ENCODE data around the gene CRMP1.

CRMP1 gene

DNA sequence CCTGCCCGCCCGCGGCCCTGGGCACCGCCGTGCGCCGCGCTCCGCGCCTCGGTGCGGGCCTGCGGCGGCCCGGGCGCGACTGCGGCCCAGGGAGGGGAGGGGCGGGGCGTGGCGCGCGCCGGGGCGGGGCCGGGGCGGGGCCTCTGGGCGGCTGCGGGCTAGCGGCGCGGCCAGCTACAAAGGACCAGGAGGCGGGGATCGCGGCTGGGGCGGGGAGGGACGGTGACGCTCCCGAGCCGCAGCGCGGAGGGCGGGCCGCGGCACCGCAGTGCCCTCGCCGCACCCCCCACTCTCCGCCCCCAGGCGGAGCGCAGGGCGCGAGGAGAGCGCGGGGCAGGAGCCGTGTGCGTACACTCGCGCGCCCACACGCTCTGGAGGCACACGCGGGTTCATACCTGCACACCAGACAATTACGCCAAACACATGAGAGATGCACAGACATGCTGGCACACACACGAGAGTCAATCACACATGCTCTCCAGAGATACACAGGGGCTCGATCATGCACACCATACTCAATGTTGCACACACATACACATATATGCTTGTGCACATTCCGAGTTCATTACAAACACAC lies at the start of gene CRMP1:
Gene CRMP1, minus strand, starts transcription at position 83 of the 577 bp plus-strand sequence. CDS start 117 bp downstream, outside the sequence.
- peak; percentile 43 for DNase-seq

DNA sequence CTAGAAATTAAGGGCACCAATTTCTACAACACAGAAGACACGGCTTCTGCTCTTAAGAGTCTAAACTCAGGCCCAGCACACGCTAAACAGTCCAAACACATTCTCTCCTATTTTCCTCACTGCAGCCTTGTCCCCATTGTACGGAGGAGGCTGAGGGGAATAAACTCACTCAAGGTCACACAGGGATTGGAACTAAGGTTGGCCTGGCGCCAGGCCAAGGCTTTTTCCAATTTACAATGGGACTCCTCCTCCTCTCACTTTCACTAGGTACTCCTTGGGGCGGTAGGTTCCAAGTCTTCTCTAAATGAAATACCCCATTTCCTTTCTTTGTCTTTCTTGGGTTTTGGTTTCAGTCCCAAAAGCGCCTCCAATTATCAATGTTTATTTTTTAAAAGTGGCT lies 48.7 kb upstream of the CRMP1 start:
- peak; percentile 44 for DNase-seq

DNA sequence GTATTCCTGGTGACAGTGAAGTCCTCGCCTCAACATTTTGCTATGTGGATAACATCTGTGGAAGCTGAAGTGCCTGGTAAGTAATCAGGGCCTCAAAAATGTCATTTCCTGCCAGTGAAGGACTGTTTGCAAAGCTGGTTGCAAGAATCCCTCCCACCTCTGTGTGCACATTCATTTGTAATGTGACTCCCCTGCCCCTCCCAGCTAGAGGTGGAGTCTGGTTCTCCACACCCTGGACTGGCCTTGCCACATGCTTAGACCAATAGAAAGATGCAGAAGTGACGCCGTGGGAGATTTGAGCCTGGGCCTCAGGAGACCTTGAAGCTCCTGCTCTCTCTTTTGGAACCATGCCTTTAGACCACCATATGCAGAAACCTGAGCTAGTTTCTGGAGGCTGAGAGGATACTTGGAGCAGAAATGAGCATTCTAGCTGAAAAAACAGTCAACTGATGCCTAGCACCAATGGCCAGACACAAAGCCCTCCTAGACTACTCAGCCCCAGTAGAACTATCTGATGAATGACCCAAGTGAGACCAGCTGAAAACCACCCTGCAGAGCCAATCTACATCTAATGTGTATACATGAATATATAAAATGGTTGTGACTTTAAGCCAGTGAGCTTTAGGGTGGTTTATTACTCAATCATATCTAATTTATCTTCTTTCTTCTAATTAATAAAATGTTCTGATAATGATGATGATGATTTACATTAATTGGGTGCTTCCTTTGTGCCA lies 47.8 kb upstream of the CRMP1 start:
- DNase-seq: peak; percentile 9

DNA sequence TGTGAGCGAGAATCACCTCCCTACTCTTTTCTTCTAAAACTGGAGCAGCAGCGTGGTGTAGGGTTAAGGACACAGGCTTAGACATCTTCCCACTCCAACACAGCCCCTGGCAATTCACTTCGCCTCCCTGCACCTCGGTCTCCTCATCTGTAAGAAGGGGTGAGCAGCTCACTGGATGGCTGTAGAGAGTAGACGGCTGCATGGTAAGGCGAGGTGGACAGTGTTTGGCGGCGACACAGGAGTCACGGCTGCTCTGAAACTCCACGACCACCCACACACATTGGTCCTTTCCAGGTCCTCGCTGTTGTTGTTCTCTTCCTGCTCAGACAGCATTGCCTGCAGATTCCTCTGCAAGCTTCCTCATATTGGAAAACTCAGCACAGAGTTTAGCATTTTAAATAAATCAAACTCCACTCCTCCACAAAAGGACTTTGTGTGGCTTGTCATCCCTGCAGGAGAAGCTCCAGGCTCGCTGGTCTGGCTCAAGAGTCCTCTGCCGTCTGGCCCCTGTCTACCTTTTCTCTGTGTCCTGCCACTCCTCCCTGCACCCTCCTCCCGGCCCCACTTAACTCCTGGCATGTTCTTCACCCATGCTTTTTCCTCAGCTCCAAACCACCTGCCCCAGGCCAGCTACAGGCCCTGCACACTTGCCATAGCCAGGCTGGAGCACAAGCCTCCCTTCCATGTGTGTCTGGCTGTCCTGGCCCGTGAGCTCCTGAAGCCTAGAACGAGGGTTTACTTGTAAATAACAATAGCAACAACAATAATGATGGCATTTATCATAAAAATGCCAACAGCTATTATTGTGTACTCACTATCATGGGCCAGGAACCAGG lies 41.3 kb upstream of the CRMP1 start:
- no peak for DNase-seq

DNA sequence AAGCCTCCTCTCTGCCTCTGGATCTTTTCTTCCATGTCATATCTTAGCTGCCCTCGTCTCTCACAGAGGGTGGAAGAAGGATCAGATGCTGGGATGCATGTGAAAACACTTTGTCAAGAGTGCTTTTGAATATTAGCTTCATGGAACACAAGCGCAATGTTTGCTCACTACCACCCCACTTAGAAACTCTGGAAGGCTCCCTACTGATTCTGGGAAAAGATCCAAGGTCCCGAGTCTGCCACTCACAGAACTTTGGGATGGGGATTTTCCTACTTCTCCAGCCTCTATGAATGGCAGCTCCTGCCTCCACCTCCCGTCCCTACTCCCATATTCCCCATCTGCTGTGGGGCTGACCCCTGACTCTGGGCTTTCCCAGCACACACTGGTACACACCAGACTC lies 40.2 kb upstream of the CRMP1 start:
- peak; percentile 38 for DNase-seq

DNA sequence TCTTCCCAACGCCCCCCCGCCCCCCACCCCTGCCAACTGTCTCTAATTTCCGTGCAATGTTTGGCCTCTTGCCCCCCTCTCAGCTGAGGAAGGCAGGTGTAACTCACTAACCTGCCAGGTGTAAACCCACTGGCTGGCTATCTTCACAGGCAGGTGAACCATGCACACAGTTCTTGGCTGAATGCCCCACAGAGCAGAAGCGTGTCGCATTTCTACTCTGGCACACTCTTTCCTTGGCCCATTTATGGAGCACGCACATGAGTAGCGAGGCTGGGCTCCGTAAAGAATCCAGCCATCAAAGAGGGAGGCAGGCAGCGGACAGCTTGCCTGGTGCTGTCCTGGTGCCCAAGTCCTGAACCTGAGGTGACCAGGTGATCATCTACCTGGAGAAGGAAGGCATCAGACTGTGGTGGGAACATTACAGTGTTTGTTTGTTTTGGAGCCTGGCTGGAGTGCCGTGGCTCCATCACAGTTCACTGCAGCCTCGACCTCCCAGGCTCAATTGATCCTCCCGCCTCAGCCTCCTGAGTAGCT lies 39.2 kb upstream of the CRMP1 start:
- peak; percentile 81 for DNase-seq

DNA sequence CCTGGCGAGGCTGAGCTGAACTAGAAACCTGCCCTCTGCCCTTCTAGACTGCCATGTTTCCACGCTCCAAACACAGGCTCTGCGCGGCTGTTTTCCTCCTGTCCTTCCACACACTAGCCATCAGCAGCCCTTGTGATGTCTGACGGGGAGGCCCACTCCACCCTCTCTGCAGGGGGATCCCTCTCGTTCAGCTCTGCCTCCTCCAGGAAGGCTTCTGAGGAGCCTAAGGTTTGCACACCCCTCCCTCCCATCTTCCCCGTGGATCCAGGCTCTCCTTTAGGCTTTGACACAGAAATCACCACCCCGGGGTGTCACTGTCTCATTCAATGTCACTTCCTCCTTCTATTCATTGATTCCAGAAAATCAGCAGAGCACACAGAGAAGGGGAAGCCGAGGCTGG lies 38.6 kb upstream of the CRMP1 start:
- DNase-seq: no peak

DNA sequence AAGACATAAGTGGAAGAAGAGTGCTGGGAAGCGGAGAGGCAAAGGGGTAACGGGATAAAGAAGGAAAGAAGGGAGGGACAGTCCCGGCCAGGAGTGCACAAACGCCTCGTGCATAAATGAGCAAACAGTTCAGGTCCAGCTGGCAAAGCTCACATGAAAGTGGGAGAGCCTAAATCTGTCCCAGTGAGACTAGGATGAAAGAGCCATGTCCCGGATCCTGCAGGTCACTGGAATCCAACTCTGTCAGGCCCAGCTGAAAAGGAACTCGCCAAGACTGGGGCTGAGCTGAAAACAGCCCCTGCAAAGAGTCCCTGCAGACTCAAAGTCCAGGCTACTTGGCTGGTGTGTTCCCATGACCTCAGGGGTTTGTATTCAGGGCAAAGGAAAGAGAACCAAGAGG lies 38.0 kb upstream of the CRMP1 start:
- no peak for DNase-seq

DNA sequence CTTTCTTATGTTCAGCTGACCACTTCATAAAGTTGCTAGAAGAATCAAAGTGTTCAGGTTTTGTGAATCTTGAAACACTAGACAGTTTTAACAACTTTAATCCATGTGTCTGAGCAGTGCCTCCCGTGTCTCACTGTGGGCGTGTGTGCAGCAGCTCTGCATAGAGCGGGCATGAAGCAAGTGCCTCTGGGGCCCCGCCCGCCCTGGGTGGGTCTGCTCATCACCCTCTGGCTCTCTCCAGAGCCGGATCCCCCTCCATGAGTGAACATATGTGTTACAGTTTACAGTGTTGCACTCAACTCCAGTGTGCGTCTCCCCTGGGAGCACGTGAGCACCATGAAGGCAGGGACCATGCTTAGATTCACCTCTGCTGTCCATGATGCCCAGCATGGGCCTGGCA lies 37.6 kb upstream of the CRMP1 start:
- DNase-seq: no peak

DNA sequence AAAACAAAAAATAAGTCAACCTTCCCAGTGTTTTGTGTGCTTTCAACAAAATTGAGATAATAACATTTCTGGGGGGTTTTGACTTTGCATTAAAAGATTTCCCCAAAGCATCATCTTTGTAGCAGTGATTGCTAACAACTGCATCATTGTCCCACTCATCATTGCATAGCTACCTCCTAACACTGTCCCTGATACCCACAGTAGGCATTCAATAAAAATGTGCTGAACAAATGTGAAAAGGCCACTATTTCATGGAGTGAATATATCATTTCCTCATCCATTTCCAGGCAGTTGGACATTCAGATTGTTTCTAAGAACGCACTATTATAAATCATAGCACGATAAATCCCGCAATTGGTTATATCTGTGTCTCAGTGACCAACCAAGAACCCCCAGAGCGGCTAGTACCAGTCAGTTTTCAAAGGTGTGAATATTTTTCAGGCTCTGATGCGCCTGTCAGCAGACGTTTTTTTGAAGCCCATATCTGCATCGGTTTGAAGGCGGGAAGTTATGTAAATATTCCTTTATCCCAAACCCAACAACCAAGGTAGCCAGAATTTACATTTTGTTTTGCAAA lies 36.0 kb upstream of the CRMP1 start:
- DNase-seq: no peak

DNA sequence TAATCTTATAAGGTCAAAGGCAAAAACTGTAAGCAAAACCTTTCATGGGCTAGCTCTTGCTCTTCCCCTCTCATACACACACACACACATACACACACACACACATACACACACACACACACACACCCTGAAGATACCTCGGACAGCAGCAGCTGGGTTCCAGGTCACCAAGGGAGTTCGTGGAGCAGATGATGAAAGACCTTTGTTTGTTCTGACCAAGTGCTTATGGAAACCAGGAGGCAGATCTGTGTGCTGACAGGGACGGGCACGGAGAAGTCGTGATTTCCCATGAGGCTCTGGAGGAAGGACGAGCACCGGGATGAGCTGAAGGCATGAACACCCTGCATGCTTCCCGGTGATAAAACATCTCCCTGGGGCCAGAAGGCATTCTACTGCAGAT lies 35.4 kb upstream of the CRMP1 start:
- no peak for DNase-seq

DNA sequence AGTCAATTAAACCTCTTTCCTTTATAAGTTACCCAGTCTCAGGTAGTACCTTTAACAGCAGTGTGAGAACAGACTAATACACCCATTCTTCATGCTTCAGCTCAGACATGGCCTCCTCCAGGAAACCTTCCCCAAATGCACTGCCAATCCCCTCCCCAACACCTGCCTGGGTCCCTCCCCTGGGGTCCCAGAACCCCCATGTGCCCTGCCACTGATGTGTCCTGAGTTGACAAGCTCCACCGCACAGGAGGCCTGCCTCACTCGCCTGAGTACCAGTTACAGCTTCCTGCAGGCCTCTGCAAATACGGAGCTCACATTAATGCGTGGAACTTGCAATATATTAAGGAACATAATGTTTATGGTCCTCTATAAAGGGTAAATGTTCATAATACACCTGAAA lies 34.9 kb upstream of the CRMP1 start:
- DNase-seq: no peak

DNA sequence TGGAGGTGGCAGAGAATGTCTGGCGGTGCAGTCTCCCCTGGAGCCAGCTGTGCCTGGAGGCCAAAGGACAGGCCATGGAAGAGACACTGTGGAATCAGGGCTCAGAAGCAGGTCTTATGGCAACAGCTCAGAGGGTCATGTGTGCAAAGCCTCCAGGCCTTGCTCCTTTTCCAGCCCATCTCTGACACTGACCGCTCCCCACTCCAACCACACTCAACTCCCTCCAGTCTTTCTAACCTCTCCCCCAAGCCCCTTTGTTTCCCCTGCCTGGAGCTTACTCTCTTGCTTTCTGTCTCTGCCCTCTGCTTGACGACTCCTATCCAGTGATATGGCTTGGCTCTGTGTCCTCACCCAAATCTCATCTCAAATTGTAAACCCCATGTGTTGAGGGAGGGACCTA lies 34.2 kb upstream of the CRMP1 start:
- no peak for DNase-seq

DNA sequence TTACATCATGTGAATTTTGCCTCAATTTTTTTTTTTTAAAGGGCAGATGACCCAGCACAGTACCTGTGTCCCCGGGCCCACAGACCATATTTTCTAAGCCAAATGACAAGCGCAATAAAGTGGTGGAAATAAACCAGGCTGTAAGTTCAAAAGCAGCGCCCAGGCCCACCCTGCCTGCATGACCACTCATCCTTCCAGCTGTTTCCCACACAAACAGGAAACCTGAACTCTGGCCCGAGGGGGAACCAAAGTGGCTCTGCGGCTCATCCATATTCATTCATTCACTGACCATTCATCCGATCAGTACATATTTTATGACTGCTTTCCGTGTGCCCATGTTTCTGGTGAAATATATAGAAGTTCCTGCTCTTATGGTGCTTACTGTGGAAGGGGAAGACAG lies 33.7 kb upstream of the CRMP1 start:
- DNase-seq: no peak

DNA sequence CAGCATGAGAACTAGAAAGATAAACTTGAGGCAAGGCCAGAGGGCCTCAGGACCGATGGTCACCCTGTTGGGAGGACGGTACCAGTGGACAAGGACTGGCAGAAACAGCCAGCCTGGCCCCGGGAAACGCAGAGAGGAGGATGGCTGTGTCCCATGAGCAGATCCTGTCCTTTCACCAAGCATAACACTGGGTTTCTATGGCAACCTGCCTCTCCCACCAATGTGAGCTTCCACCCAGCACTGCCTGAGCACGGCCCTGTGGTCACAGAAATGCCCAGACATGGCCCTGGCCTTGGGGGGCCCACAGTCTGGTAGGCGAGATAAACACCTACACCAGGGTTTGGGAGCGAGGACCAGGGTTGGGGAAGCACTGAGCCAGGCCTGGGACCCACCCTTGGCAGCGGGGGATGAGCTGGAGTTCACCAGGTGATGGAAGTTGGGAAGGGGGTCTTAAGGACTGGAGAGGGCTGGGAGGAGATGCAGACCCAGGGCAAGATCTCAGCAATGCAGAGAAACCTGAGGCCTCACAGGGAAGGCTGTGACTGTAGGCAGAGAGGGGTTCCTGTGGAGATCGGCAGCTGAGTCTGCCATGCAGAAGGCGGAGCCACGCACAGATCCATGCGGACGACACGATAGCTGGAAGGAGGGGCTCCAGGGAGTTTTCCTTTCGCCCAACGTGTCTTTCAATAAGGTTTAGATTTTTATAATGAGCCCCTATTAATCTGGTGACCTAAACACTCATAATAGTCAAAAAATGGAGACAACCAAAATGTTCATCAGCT lies 32.7 kb upstream of the CRMP1 start:
- DNase-seq: no peak

DNA sequence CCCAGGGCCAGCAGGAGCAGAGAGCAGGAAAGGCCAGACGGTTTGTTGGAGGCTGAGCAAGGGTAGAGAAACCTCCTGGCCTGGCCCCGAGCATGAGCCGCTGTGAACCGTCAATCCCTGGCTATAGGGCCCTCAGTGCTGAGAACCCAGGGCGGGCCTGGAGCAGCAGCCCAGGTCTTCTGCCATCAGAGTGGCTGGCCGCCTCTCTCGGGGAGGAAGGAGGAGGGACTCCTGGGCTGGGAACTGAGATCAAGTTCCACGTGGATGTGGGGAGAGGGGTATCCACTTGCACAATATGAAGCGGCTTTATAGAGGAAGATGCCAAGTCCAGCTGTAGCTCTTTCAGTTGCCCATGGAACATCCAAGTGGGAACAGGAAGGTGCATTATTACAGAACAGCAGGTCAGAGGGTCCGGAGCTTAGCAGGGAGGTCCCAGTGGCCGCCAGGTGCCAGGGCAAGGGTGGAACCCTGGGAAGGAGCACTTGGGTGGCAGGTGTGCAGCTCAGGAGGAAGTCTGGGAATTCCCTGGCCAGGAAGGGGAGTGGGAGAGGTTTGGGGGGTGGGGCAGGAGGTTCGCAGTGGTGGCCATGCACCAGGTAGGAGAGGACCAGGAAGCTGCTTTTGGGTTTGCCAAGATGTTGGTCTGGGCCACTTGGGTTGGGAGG lies 31.7 kb upstream of the CRMP1 start:
- DNase-seq: no peak

DNA sequence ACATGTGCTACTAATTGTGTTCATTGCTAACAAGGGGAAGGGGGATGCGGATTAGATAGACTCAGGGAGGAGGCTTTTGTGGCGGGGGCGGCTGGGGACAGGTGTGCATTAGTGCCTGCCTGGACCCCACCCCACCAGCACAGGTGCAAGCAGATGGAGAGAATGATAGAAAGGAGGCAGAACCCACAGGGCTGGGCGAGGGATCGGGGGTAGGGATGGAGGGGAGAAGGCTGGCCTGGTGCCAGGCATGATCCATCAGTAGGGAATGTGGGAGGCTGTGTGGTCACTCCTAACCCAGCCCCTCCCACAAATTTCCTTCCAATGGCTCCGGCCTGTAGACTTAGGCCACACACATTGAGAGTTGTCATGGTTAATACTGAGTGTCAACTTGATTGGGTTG lies 30.5 kb upstream of the CRMP1 start:
- no peak for DNase-seq

DNA sequence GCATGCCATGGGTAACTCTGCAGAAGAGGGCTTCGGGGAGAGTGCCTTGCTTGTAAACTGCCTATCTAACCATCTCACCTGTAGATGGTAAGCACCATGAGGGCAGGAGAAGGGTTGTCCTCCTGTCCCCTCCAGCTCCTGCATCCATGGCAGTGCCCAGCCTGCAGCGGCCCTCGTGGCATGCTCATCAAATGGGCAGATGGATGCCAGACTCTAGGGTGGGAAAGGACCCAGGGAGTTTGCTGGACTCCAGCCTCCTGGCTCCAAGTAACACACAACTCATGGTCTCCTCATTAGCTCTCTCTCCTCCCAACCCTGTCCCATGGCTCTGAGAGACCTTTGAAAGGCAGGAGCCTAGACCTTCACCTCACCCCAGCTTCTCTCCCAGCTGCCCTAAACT lies 29.7 kb upstream of the CRMP1 start:
- DNase-seq: no peak

DNA sequence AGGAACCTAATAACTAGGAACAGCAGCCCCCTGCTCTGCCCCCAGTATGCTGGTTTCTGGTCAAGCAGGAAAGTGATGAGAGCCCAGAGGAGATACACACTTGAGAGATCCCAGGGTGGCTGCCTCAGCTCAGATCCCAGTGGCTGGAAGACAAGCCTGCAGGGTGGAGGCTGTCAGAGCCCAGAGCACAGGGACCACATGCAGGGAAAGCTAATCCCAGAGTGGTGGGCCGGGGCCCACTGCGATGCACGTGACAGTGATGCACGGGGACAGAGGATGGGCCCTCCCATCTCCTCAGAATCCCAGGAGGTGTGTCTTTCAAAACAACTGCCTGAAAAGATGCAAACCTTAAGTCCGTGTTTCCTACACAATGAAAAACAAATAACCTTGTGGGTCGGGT lies 29.1 kb upstream of the CRMP1 start:
- no peak for DNase-seq

DNA sequence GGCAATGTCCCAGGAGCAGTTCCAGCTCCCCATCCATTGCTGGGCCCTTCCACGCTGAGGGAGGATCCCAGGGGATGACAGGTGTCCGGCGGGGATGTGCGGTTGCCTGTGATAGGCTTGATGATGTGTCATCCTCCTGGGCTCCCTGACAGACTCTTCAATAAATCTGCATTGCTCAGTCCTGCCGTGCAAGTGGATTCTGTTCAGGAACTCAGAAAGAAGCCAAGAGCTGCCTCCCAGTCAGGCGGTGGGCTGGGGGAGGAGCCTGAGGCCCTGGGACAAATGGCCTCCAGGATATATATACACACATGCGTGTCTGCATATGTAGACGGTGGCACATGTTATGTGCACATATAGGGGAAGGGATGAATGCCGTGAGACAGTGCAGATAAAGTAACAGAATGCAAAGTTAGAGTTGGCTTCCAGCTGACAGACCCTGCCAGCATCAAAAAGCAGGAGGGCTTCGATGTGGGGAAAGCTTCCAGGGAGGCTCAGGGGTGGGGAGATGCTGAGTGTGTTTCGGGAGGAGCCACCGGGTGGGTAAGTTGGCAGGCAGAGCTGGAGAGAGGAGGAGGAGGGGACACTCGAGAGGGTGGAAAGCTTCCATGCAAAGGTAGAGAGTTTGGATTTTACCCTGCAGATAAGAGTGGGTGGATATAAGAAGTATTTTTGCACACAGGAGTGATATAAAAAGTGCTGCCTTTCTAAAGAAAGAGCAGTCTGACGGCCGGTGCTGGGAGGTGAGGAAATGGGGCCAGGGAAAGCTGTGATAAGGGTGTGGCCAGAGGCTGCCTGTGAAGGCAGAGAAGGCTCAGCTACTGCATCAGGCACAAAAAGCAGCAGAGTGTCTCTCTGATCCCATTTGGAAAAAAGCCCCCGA lies 28.5 kb upstream of the CRMP1 start:
- DNase-seq: no peak

DNA sequence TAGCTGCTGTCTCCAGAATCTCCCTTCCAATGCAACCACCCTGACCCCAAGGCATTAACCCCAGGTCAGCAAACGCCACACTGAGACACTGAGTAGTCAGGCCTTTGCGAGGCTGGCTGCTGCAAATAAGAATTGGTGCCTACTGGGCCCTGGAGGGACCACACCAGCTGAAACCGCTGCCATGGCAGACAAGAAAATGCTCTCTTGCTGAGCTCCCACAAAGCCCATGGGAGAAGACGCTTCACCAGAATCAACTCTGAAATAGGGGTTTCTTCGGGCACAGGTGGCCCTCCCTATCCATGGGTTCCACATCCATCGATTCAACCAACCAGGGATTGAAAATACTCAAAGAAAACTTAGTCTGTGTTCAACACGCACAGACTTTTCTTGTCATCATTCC lies 26.7 kb upstream of the CRMP1 start:
- no peak for DNase-seq

Measured in DMS79 treated with DMSO at 0.1 percent for 48 hours (cell line).